ENCODE data around the gene NRBF2.

GRCh38 chr10:63106111-63106755, 26.9 kb upstream of the NRBF2 start:
- no peak for TF ChIP-seq CTCF (IDR thresholded peaks at IDR 0.05 in 4 of 5, conservative IDR thresholded peaks at IDR 0.05 in 1 of 5)
- TF ChIP-seq POLR2A (IDR thresholded peaks at IDR 0.05), result no peak
